CD8-positive, alpha-beta memory T cell (primary cell): Measurements from ENCODE around the gene TET1. TPM values are rescaled to one million over a fixed set of nuclear protein-coding genes. Genes with fewer than 3 reads are reported as not detected.
A peak's percentile ranks its signal among the peaks of the same experiment; 100 is the strongest.
"Not testable (repeated sequence)": the region's sequence is repeated elsewhere in the genome, so short reads cannot be mapped to it uniquely, and the experiment has no call there.

Experiments used
- CTCF ChIA-PET: fragments of 350-600 bp; sonication (Branson Sonifier 250); formaldehyde crosslinking; loops from one replicate; lab custom pipeline; 2021; ENCODE audit warnings: antibody characterized with exemption; lab: Charles Lee
- POLR2A ChIA-PET: fragments of 350-600 bp; sonication (Branson Sonifier 250); formaldehyde crosslinking; loops from one replicate; lab custom pipeline; 2021; ENCODE audit warnings: antibody characterized with exemption; lab: Charles Lee
- DNase-seq, 5 donors: peaks; one replicate each; pipeline versions ENCODE4 v3.0.0 to v3.0.0-alpha.2; 2020 to 2022; ENCODE audit warnings: mixed read lengths in 1 of 5
- H3K27ac ChIP-seq: one replicate; pipeline ENCODE4 v1.7.0; 2013; ENCODE audit warnings: low read depth, mild to moderate bottlenecking, low read length, moderate library complexity
- H3K27me3 ChIP-seq: 2 replicates; pipeline ENCODE4 v1.7.0; 2013; ENCODE audit warnings: low read length, mild to moderate bottlenecking; ENCODE audit not compliant: insufficient read depth, poor library complexity, severe bottlenecking
- H3K36me3 ChIP-seq: 2 replicates; pipeline ENCODE4 v1.7.0; 2013; ENCODE audit warnings: mild to moderate bottlenecking, low read length, moderate library complexity; ENCODE audit not compliant: insufficient read depth
- H3K4me1 ChIP-seq: 2 replicates; pipeline ENCODE4 v1.7.0; 2013; ENCODE audit warnings: mild to moderate bottlenecking, low read length, moderate library complexity; ENCODE audit not compliant: insufficient read depth
- H3K4me3 ChIP-seq: 2 replicates; pipeline ENCODE4 v1.7.0; 2013; ENCODE audit warnings: mild to moderate bottlenecking, low read length
- H3K9me3 ChIP-seq: 2 replicates; pipeline ENCODE4 v1.7.0; 2013; ENCODE audit warnings: mild to moderate bottlenecking, low read length
- H3K27ac Mint-ChIP-seq, 8 donors: one replicate each; pipeline ENCODE4 v1.8.0; 2020 to 2021; ENCODE audit warnings: mixed read lengths in 8 of 8, mild to moderate bottlenecking in 6 of 8, inconsistent platforms in 3 of 8, moderate library complexity in 3 of 8
- H3K27me3 Mint-ChIP-seq, 2 donors: one replicate each; pipeline ENCODE4 v1.8.0; 2020 to 2021; ENCODE audit warnings: mixed read lengths in 2 of 2, mild to moderate bottlenecking in 1 of 2, moderate library complexity in 1 of 2
- H3K36me3 Mint-ChIP-seq, 3 donors: one replicate each; pipeline ENCODE4 v1.8.0; 2020 to 2021; ENCODE audit warnings: mixed read lengths in 3 of 3, inconsistent platforms in 1 of 3, mild to moderate bottlenecking in 1 of 3
- H3K4me1 Mint-ChIP-seq, 3 donors: one replicate each; pipeline ENCODE4 v1.8.0; 2020 to 2021; ENCODE audit warnings: mixed read lengths in 3 of 3, inconsistent platforms in 1 of 3, mild to moderate bottlenecking in 1 of 3
- H3K4me3 Mint-ChIP-seq, 7 donors: one replicate each; pipeline ENCODE4 v1.8.0; 2020 to 2021; ENCODE audit warnings: mixed read lengths in 7 of 7, mild to moderate bottlenecking in 6 of 7, moderate library complexity in 4 of 7, inconsistent platforms in 2 of 7
- H3K9me3 Mint-ChIP-seq, 5 donors: one replicate each; pipeline ENCODE4 v1.8.0; 2020 to 2022; ENCODE audit warnings: mixed read lengths in 5 of 5, mild to moderate bottlenecking in 3 of 5, moderate library complexity in 2 of 5, inconsistent platforms in 1 of 5
- polyA plus RNA-seq: library from polyadenylated mRNA; unstranded; fragments of 300-500 nt; fragmentation: Illumina TruSeq; gene quantifications from one replicate; pipeline ENCODE4 v1.2.3, GENCODE V29; 2021
- total RNA-seq, 2 experiments: library from RNA; stranded (reverse); gene quantifications; one replicate each; pipeline ENCODE4 v1.2.3, GENCODE V29; 2021

TET1 gene
- total and polyA plus RNA-seq, 3 experiments from 2014 or later: 0.44 to 1.9 (median 0.63) TPM

GRCh38 chr10:68572151-68572550 is 12.0 kb downstream of the TET1 start:
- CTCF ChIA-PET: no interaction called here
- Mint-ChIP-seq H3K4me1 (peaks cover 11 to 17% (median 17%) of the 10 kb centered on the region in 3 donors), H3K36me3 (peaks cover 0 to 2% (median 0%) of the 10 kb centered on the region in 3 donors), H3K4me3 (no peak overlapping the region), H3K27me3 (peaks cover 0 to 7% of the 10 kb centered on the region in 2 donors), H3K9me3 (no peaks in the 10 kb centered on the region), H3K27ac (no peak overlapping the region)
- DNase-seq: no peak
- Histone ChIP-seq H3K9me3 (no peaks in the 10 kb centered on the region), H3K27ac (no peak overlapping the region), H3K4me3 (no peak overlapping the region), H3K36me3 (no peaks in the 10 kb centered on the region), H3K27me3 (no peaks in the 10 kb centered on the region), H3K4me1 (peaks cover 4% of the 10 kb centered on the region)
- POLR2A ChIA-PET: no interaction called here

GRCh38 chr10:68574051-68574450 is 13.9 kb downstream of the TET1 start:
- H3K27me3 ChIP-seq: no peaks in the 10 kb centered on the region
- Mint-ChIP-seq H3K27me3 (peaks cover 0 to 4% of the 10 kb centered on the region in 2 donors), H3K27ac (peak overlapping the region in 2 of 8 donors; percentile 32 to 66), H3K9me3 (no peaks in the 10 kb centered on the region), H3K36me3 (peaks cover 0 to 2% (median 0%) of the 10 kb centered on the region in 3 donors), H3K4me1 (peaks cover 11 to 17% (median 17%) of the 10 kb centered on the region in 3 donors), H3K4me3 (no peak overlapping the region)
- DNase-seq: no peak
- ChIA-PET POLR2A (no interaction called here), CTCF (interaction anchor here (0.9 to 1.7 kb wide), 2 partner anchors 10 to 24 kb away, joined by 3 to 6 read pairs; no protein-coding TSS in a partner anchor)
- H3K36me3 ChIP-seq: no peaks in the 10 kb centered on the region
- H3K9me3 ChIP-seq: no peaks in the 10 kb centered on the region
- H3K4me3 ChIP-seq: no peak overlapping the region
- H3K27ac ChIP-seq: no peak overlapping the region
- H3K4me1 ChIP-seq: peaks cover 4% of the 10 kb centered on the region

- Histone ChIP-seq H3K36me3 (no peaks in the 10 kb centered on the region), H3K27me3 (no peaks in the 10 kb centered on the region), H3K27ac (no peak overlapping the region), H3K9me3 (no peaks in the 10 kb centered on the region), H3K4me3 (no peak overlapping the region), H3K4me1 (peaks cover 4% of the 10 kb centered on the region)
- no peak overlapping the region for H3K27ac Mint-ChIP-seq
- H3K27me3 Mint-ChIP-seq: peaks cover 0 to 4% of the 10 kb centered on the region in 2 donors
- H3K4me3 Mint-ChIP-seq: no peak overlapping the region
- DNase-seq: no peak
- peaks cover 11 to 17% (median 17%) of the 10 kb centered on the region in 3 donors for H3K4me1 Mint-ChIP-seq
- POLR2A ChIA-PET: no interaction called here
- CTCF ChIA-PET: no interaction called here
- H3K36me3 Mint-ChIP-seq: peaks cover 0 to 2% (median 0%) of the 10 kb centered on the region in 3 donors
- H3K9me3 Mint-ChIP-seq: no peaks in the 10 kb centered on the region
Observed at GRCh38 chr10:68576118-68576517, 16.0 kb downstream of the TET1 start.

- ChIA-PET CTCF (interaction anchor here (0.9 kb wide), 1 partner anchor 42 kb away, joined by 3 read pairs; no protein-coding TSS in a partner anchor), POLR2A (no interaction called here)
- H3K27me3 Mint-ChIP-seq: no peaks in the 10 kb centered on the region
- no peak overlapping the region for H3K27ac Mint-ChIP-seq
- H3K36me3 Mint-ChIP-seq: no peaks in the 10 kb centered on the region
- H3K27me3 ChIP-seq: no peaks in the 10 kb centered on the region
- no peak for DNase-seq
- H3K4me1 Mint-ChIP-seq: peaks cover under 1 to 4% (median 4%) of the 10 kb centered on the region in 3 donors
- H3K4me3 ChIP-seq: no peak overlapping the region
- H3K27ac ChIP-seq: no peak overlapping the region
- no peaks in the 10 kb centered on the region for H3K4me1 ChIP-seq
- no peaks in the 10 kb centered on the region for H3K36me3 ChIP-seq
- H3K4me3 Mint-ChIP-seq: no peak overlapping the region
- H3K9me3 Mint-ChIP-seq: no peaks in the 10 kb centered on the region
- no peaks in the 10 kb centered on the region for H3K9me3 ChIP-seq
Observed at GRCh38 chr10:68578974-68579373, 18.8 kb downstream of the TET1 start.

GRCh38 chr10:68584187-68584586 is 24.1 kb downstream of the TET1 start:
- POLR2A ChIA-PET: not testable (repeated sequence)
- CTCF ChIA-PET: interaction anchor here (1.3 kb wide), 1 partner anchor 10 kb away, joined by 3 read pairs; no protein-coding TSS in a partner anchor

GRCh38 chr10:68586606-68587305 is 26.6 kb downstream of the TET1 start:
- Mint-ChIP-seq H3K27me3 (no peaks in the 10 kb centered on the region), H3K4me1 (peaks cover 0 to 7% (median 0%) of the 10 kb centered on the region in 3 donors), H3K9me3 (no peaks in the 10 kb centered on the region), H3K4me3 (no peak overlapping the region), H3K27ac (peak overlapping the region in 2 of 8 donors; percentile 8 to 12), H3K36me3 (no peaks in the 10 kb centered on the region)
- no peak for DNase-seq
- no peak overlapping the region for H3K4me3 ChIP-seq
- ChIA-PET CTCF (no interaction called here), POLR2A (no interaction called here)
- no peaks in the 10 kb centered on the region for H3K9me3 ChIP-seq
- no peaks in the 10 kb centered on the region for H3K36me3 ChIP-seq
- H3K4me1 ChIP-seq: no peaks in the 10 kb centered on the region
- H3K27ac ChIP-seq: no peak overlapping the region
- no peaks in the 10 kb centered on the region for H3K27me3 ChIP-seq

More at GRCh38 chr10:68584187-68584586, 24.1 kb downstream of the TET1 start:
- not testable (repeated sequence) for H3K27ac Mint-ChIP-seq, H3K4me3 Mint-ChIP-seq, H3K4me1 Mint-ChIP-seq, H3K27me3 ChIP-seq, H3K36me3 Mint-ChIP-seq, H3K36me3 ChIP-seq, H3K27ac ChIP-seq, H3K27me3 Mint-ChIP-seq, H3K4me1 ChIP-seq, H3K9me3 ChIP-seq, DNase-seq, H3K9me3 Mint-ChIP-seq, H3K4me3 ChIP-seq

- Histone ChIP-seq H3K4me1 (no peaks in the 10 kb centered on the region), H3K27me3 (no peaks in the 10 kb centered on the region), H3K9me3 (no peaks in the 10 kb centered on the region), H3K4me3 (no peak overlapping the region), H3K36me3 (no peaks in the 10 kb centered on the region), H3K27ac (no peak overlapping the region)
- no peaks in the 10 kb centered on the region for H3K27me3 Mint-ChIP-seq
- ChIA-PET CTCF (no interaction called here), POLR2A (no interaction called here)
- H3K27ac Mint-ChIP-seq: peak overlapping the region in 1 of 8 donors; percentile 66
- no peak overlapping the region for H3K4me3 Mint-ChIP-seq
- no peaks in the 10 kb centered on the region for H3K9me3 Mint-ChIP-seq
- H3K4me1 Mint-ChIP-seq: peaks cover 0 to under 1% (median 0%) of the 10 kb centered on the region in 3 donors
- DNase-seq: no peak
- H3K36me3 Mint-ChIP-seq: no peaks in the 10 kb centered on the region
Observed at GRCh38 chr10:68594405-68594804, 34.3 kb downstream of the TET1 start.

GRCh38 chr10:68595513-68595912 is 35.4 kb downstream of the TET1 start:
- H3K9me3 Mint-ChIP-seq: no peaks in the 10 kb centered on the region
- H3K36me3 Mint-ChIP-seq: peaks cover 0 to 3% (median 0%) of the 10 kb centered on the region in 3 donors
- Histone ChIP-seq H3K9me3 (no peaks in the 10 kb centered on the region), H3K4me1 (peaks cover 5% of the 10 kb centered on the region), H3K4me3 (no peak overlapping the region), H3K27me3 (no peaks in the 10 kb centered on the region), H3K27ac (no peak overlapping the region), H3K36me3 (no peaks in the 10 kb centered on the region)
- POLR2A ChIA-PET: interaction anchor here (0.6 kb wide), 2 partner anchors 10 to 865 kb away, joined by 3 to 4 read pairs; no protein-coding TSS in a partner anchor
- no peaks in the 10 kb centered on the region for H3K27me3 Mint-ChIP-seq
- H3K4me3 Mint-ChIP-seq: peak overlapping the region in 1 of 7 donors; percentile 1
- H3K4me1 Mint-ChIP-seq: peaks cover 8 to 12% (median 8%) of the 10 kb centered on the region in 3 donors
- no peak for DNase-seq
- CTCF ChIA-PET: no interaction called here
- no peak overlapping the region for H3K27ac Mint-ChIP-seq
